Midbrain (tissue), 1 donor: Measurements from ENCODE around the gene BEST3.

ENCODE experiments used
- DNase-seq: peaks from one replicate; lab custom pipeline; 2025; lab: John Stamatoyannopoulos, UW

The BEST3 gene

GRCh38 chr12:69698769-69699540 lies at the start of gene BEST3:
Gene BEST3 (minus strand): TSS chr12:69699303. CDS start chr12:69697798, 1,505 bp downstream.
- DNase-seq, result no peak

GRCh38 chr12:69744109-69744508 lies 45.0 kb upstream of the BEST3 start:
- DNase-seq, result no peak

- peak; percentile 37 for DNase-seq
Observed at GRCh38 chr12:69739287-69740191, 40.4 kb upstream of the BEST3 start.

GRCh38 chr12:69738351-69739286 lies 39.5 kb upstream of the BEST3 start, which contains the start of gene RAB3IP:
Gene RAB3IP (plus strand): TSS chr12:69738860. CDS start chr12:69755409, 16,549 bp downstream.
- DNase-seq, result peak; percentile 85

- DNase-seq, result no peak
Observed at GRCh38 chr12:69733638-69734037, 34.5 kb upstream of the BEST3 start.

- no peak for DNase-seq
Observed at GRCh38 chr12:69732088-69732487, 33.0 kb upstream of the BEST3 start.

GRCh38 chr12:69726922-69727321 lies 27.8 kb upstream of the BEST3 start:
- no peak for DNase-seq

GRCh38 chr12:69720750-69721149 lies 21.6 kb upstream of the BEST3 start:
- no peak for DNase-seq

GRCh38 chr12:69719336-69720316 lies 20.5 kb upstream of the BEST3 start:
- DNase-seq, result no peak

- DNase-seq, result no peak
Observed at GRCh38 chr12:69714542-69714941, 15.4 kb upstream of the BEST3 start.

- DNase-seq, result no peak
Observed at GRCh38 chr12:69712826-69713225, 13.7 kb upstream of the BEST3 start.

GRCh38 chr12:69708649-69709048 lies 9.5 kb upstream of the BEST3 start:
- DNase-seq, result no peak

- no peak for DNase-seq
Observed at GRCh38 chr12:69704357-69704756, 5.3 kb upstream of the BEST3 start.

GRCh38 chr12:69703146-69703642 lies 4.1 kb upstream of the BEST3 start:
- no peak for DNase-seq

GRCh38 chr12:69701826-69702225 lies 2.7 kb upstream of the BEST3 start:
- peak; percentile 11 for DNase-seq

GRCh38 chr12:69698054-69698453 lies 1.0 kb downstream of the BEST3 start:
- DNase-seq, result no peak

- DNase-seq, result no peak
Observed at GRCh38 chr12:69694123-69694522, 5.0 kb downstream of the BEST3 start.

GRCh38 chr12:69689638-69690037 lies 9.5 kb downstream of the BEST3 start:
- no peak for DNase-seq

- no peak for DNase-seq
Observed at GRCh38 chr12:69688471-69689427, 10.4 kb downstream of the BEST3 start.
